Raji (cell line): ENCODE data around the gene FLYWCH1.

Experiments used
- POLR2A ChIP-seq: IDR thresholded peaks from 2 replicates; pipeline ENCODE4 v1.6.1; 2011; ENCODE audit warnings: low read depth, low read length, control low read depth; ENCODE audit not compliant: insufficient read depth

FLYWCH1 gene

GRCh38 chr16:2913603-2914002, 1.9 kb downstream of the FLYWCH1 start:
- no peak for TF ChIP-seq POLR2A

- no peak for TF ChIP-seq POLR2A
Observed at GRCh38 chr16:2914233-2914632, 2.5 kb downstream of the FLYWCH1 start.

- no peak for TF ChIP-seq POLR2A
Observed at GRCh38 chr16:2915196-2915929, 3.6 kb downstream of the FLYWCH1 start.

GRCh38 chr16:2919511-2920255, 8.0 kb downstream of the FLYWCH1 start:
- TF ChIP-seq POLR2A = no peak

GRCh38 chr16:2923481-2923880, 11.8 kb downstream of the FLYWCH1 start:
- TF ChIP-seq POLR2A = no peak

GRCh38 chr16:2924901-2925755, 13.4 kb downstream of the FLYWCH1 start:
- no peak for TF ChIP-seq POLR2A

- no peak for TF ChIP-seq POLR2A
Observed at GRCh38 chr16:2925951-2926649, 14.4 kb downstream of the FLYWCH1 start.

- TF ChIP-seq POLR2A = no peak
Observed at GRCh38 chr16:2926650-2926999, 14.9 kb downstream of the FLYWCH1 start.

- TF ChIP-seq POLR2A = no peak
Observed at GRCh38 chr16:2927010-2927646, 15.4 kb downstream of the FLYWCH1 start.

- no peak for TF ChIP-seq POLR2A
Observed at GRCh38 chr16:2928796-2929195, 17.1 kb downstream of the FLYWCH1 start.

- TF ChIP-seq POLR2A = no peak
Observed at GRCh38 chr16:2929693-2930092, 18.0 kb downstream of the FLYWCH1 start.

- TF ChIP-seq POLR2A = no peak
Observed at GRCh38 chr16:2930236-2930635, 18.5 kb downstream of the FLYWCH1 start.

- no peak for TF ChIP-seq POLR2A
Observed at GRCh38 chr16:2933136-2933535, 21.4 kb downstream of the FLYWCH1 start.

- TF ChIP-seq POLR2A = no peak
Observed at GRCh38 chr16:2933701-2934100, 22.0 kb downstream of the FLYWCH1 start.

GRCh38 chr16:2934450-2934849, 22.7 kb downstream of the FLYWCH1 start:
- no peak for TF ChIP-seq POLR2A
